Lung (tissue), 12 donors: Measurements from ENCODE around the gene IPO11. TPM values are rescaled to one million over a fixed set of nuclear protein-coding genes. Genes with fewer than 3 reads are reported as not detected.

Experiments
- ATAC-seq: fragments of 200-7000 bp; cut with Tn5 transposase; one replicate; pipeline ENCODE4 v1.9.1; 2020; ENCODE audit warnings: moderate number of reproducible peaks; ENCODE audit not compliant: insufficient read depth, low FRiP score
- DNase-seq, 3 donors: peaks; one replicate each; pipeline ENCODE4 v3.0.0-alpha.2; 2013 to 2017
- H3K27ac ChIP-seq, 2 donors: one replicate each; pipeline ENCODE4 v1.5.1; 2013; ENCODE audit warnings: mild to moderate bottlenecking in 2 of 2, moderate library complexity in 2 of 2, control low read depth in 1 of 2, inconsistent platforms in 1 of 2, low read depth in 1 of 2, low read length in 1 of 2
- H3K27me3 ChIP-seq, 3 donors: one replicate each; pipeline ENCODE4 v1.5.1; 2013; ENCODE audit warnings: low read length in 2 of 3; ENCODE audit not compliant: control insufficient read depth in 3 of 3, insufficient read depth in 3 of 3
- H3K36me3 ChIP-seq, 4 donors: one replicate each; pipeline ENCODE4 v1.5.1; 2013; ENCODE audit warnings: low read length in 4 of 4, mild to moderate bottlenecking in 1 of 4, moderate library complexity in 1 of 4; ENCODE audit not compliant: control insufficient read depth in 4 of 4, insufficient read depth in 4 of 4
- H3K4me1 ChIP-seq, 5 donors: one replicate each; pipeline ENCODE4 v1.5.1; 2013; ENCODE audit warnings: low read length in 5 of 5, mild to moderate bottlenecking in 2 of 5, moderate library complexity in 1 of 5; ENCODE audit not compliant: control insufficient read depth in 5 of 5, insufficient read depth in 5 of 5
- H3K4me3 ChIP-seq: one replicate; pipeline ENCODE4 v1.5.1; 2013; ENCODE audit warnings: mild to moderate bottlenecking, control low read depth, moderate library complexity
- H3K9ac ChIP-seq, 2 donors: one replicate each; pipeline ENCODE4 v1.5.1; 2013; ENCODE audit warnings: low read length in 2 of 2, control low read depth in 1 of 2; ENCODE audit not compliant: insufficient read depth in 1 of 2
- H3K9me3 ChIP-seq, 4 donors: one replicate each; pipeline ENCODE4 v1.5.1; 2013; ENCODE audit warnings: low read length in 3 of 4, mild to moderate bottlenecking in 1 of 4, moderate library complexity in 1 of 4; ENCODE audit not compliant: control insufficient read depth in 4 of 4, insufficient read depth in 3 of 4
- CTCF ChIP-seq: IDR thresholded peaks from 2 replicates; pipeline ENCODE4 v1.5.1; 2012; ENCODE audit warnings: mild to moderate bottlenecking; ENCODE audit errors: control extremely low read depth, extremely low read depth
- WGBS, 2 donors: extraction: QIAGEN DNeasy Blood & Tissue Kit; methylation state at CpG; one replicate each; pipeline ENCODE4 v1.1.7; 2013; 5-methylcytosine and 5-hydroxymethylcytosine counted together
- polyA plus RNA-seq, 2 donors: library from polyadenylated mRNA; stranded (reverse); fragments of 200-250 nt; gene quantifications; one replicate each; pipeline ENCODE4 v1.2.1, GENCODE V29; 2013
- total RNA-seq, 2 donors: library from RNA; depleted of rRNA in 1 of 2; stranded (reverse); fragments of >200 nt in 1 of 2; gene quantifications; one replicate each; pipeline ENCODE4 v1.2.1, GENCODE V29; 2014 to 2021
- donor health status: control.
- donor health status: control.
- donor health status: Bipolar disorder and iron deficiency.
- donor health status: healthy.
- donor health status: DM: yes; HTN: yes; CAD: no.

Gene IPO11
- total and polyA plus RNA-seq, 4 donors: 7.2 to 46.6 (median 25.5) TPM

DNA sequence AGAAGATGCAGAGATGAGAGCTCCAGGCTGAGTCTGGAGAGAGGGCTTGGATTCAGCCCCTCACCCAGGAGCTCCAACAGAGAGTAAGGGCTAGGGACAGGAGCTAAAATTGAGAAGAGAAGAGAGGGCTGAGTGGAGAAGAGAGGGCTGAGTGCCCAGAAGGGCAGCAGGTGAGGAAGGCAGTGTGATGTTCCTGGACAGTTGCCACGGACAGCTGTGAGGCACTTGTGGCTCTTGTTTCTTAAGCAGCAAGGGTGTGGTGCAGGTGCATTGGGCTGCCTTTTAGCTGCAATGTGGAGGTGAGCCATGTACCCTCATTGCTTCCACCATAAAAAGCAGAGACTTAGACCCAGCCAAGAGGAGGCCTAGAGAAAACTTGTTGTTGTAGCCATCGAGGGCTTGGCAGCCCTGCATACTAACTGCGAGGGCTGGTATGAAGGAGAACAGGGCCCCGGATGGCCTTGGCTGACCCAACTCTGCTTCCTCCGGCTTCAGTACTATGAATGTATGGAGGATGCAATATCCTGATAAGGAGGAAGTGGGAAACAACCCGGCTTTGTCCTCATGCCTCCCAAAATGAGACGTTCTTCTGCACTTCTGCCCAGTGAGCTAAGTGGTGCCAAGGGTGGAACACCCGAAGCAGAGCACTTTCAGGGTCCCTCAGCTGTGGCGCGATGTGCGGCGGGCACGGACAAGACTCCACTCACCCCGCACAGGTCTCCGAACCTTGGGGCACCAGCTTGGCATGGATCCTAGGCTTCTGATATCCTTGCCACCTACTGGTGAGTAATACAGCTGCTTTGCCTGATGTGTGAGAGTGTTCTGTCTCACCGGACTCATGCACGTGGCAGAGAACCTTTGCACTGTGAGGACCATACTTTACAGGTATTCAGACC lies 231.2 kb downstream of the IPO11 start:
- no peak overlapping the region for H3K27ac ChIP-seq
- 72 to 81% methylated on average over 17 of the region's 17 CpGs for WGBS, 2 donors
- ATAC-seq: no peak
- TF ChIP-seq CTCF: no peak
- no peak for DNase-seq
- H3K4me1 ChIP-seq: peaks cover 0 to 2% (median 0%) of the 10 kb centered on the region in 5 donors
- no peak overlapping the region for H3K4me3 ChIP-seq
- H3K27me3 ChIP-seq: no peaks in the 10 kb centered on the region
- no peaks in the 10 kb centered on the region for H3K36me3 ChIP-seq
- H3K9me3 ChIP-seq: no peaks in the 10 kb centered on the region
- H3K9ac ChIP-seq: no peak overlapping the region

GRCh38 chr5:62645223-62645622 lies 232.7 kb downstream of the IPO11 start:
- ATAC-seq (no peak), DNase-seq (no peak)
- H3K9me3 ChIP-seq: no peaks in the 10 kb centered on the region
- H3K4me3 ChIP-seq: no peak overlapping the region
- peaks cover 0 to 2% (median 0%) of the 10 kb centered on the region in 5 donors for H3K4me1 ChIP-seq
- no peak for TF ChIP-seq CTCF
- no peaks in the 10 kb centered on the region for H3K27me3 ChIP-seq
- H3K36me3 ChIP-seq: no peaks in the 10 kb centered on the region
- no peak overlapping the region for H3K9ac ChIP-seq
- 96 to 97% methylated on average over 3 of the region's 3 CpGs for WGBS, 2 donors
- H3K27ac ChIP-seq: no peak overlapping the region

DNA sequence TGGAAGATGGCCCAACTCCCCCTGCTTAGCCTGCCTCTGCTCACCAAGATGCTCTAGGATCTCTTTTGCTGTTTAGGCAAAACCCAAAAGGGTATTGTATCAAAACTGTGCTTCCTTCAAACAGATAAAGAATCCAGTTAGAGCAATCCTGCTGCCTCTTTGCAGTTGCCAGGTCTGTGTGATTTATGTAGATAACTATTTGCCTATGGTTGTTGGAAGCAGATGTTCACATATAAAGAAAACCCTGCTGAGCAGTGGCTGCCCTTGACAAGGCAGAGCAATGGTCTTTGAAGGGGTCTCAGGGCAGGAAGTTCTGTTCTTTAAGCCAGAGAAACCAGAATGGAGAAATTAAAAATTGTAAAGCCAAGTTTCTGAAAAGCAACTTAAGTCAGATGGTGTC lies 234.7 kb downstream of the IPO11 start:
- Histone ChIP-seq H3K9ac (no peak overlapping the region), H3K27me3 (no peaks in the 10 kb centered on the region), H3K9me3 (no peaks in the 10 kb centered on the region), H3K4me3 (no peak overlapping the region), H3K27ac (no peak overlapping the region), H3K36me3 (no peaks in the 10 kb centered on the region), H3K4me1 (peaks cover 0 to 2% (median 0%) of the 10 kb centered on the region in 5 donors)
- no peak for TF ChIP-seq CTCF
- ATAC-seq (no peak), DNase-seq (no peak)

DNA sequence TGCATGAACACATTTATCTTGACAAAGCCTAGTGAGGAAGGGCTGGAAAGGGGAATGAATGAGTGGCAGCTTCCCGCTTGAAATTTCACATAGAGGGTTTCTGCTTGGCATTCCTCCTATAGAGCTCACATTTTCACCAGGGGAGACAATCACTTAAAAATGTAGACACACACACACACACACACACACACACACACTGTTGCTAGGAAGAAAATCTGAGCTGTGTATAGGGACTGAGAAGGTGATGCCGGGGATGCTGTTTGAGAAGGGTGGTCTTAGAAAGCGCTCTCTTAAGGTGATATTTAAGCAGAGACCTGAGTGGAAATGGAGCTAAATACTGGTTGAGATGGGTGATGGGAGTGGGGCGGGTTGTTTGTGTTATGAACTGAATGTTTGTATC lies 236.5 kb downstream of the IPO11 start:
- Histone ChIP-seq H3K27ac (no peak overlapping the region), H3K36me3 (no peaks in the 10 kb centered on the region), H3K9me3 (no peaks in the 10 kb centered on the region), H3K9ac (no peak overlapping the region), H3K27me3 (no peaks in the 10 kb centered on the region), H3K4me3 (no peak overlapping the region), H3K4me1 (peaks cover 0 to 2% (median 0%) of the 10 kb centered on the region in 5 donors)
- 93 to 96% methylated on average over 4 of the region's 4 CpGs for WGBS, 2 donors
- ATAC-seq: no peak
- TF ChIP-seq CTCF: no peak
- DNase-seq: no peak
